ENCODE data around the gene FCAR. TPM values are rescaled to one million over a fixed set of nuclear protein-coding genes. Genes with fewer than 3 reads are reported as not detected.

FCAR gene
- total RNA-seq, 1 experiment from 2014 or later = not detected

GRCh38 chr19:54888239-54888638, 14.2 kb downstream of the FCAR start:
- DNase-seq (ENCODE audit: low read depth, low spot score) (no peak), ATAC-seq (no peak)
- Histone ChIP-seq H3K4me2 (ENCODE audit: low read length) (no peak overlapping the region), H3K4me3 (replicated peaks in 1 of 2; ENCODE audit: low read depth in 1 of 2, low read length in 2 of 2) (no peak overlapping the region), H3K27me3 (ENCODE audit: insufficient read depth, low read length) (no peaks in the 10 kb centered on the region), H2AFZ (ENCODE audit: low read depth, low read length, poor library complexity, severe bottlenecking) (no peak overlapping the region), H3K9me2 (ENCODE audit: insufficient read depth) (no peaks in the 10 kb centered on the region), H3K36me3 (ENCODE audit: control insufficient read depth in 1 of 2, insufficient read depth in 2 of 2, low read length in 2 of 2) (no peaks in the 10 kb centered on the region), H3K79me2 (ENCODE audit: insufficient read depth, low read length) (no peaks in the 10 kb centered on the region), H3K4me1 (ENCODE audit: control insufficient read depth in 1 of 2, insufficient read depth in 2 of 2, low read length in 2 of 2) (peaks cover 1 to 2% of the 10 kb centered on the region in 2 experiments; a peak in 3 of 4 replicates), H3K9me3 (ENCODE audit: control insufficient read depth in 1 of 2, insufficient read depth in 1 of 2, low read depth in 1 of 2, low read length in 2 of 2) (no peaks in the 10 kb centered on the region), H4K20me1 (ENCODE audit: insufficient read depth) (no peaks in the 10 kb centered on the region), H3K9ac (ENCODE audit: low read length) (no peak overlapping the region), H3K27ac (ENCODE audit: low read depth, low read length) (no peak overlapping the region)
- intact Hi-C loops (cut with micrococcal nuclease) = no loop called here
- ChIA-PET POLR2A (no interaction called here), CTCF (no interaction called here), RAD21 (ENCODE audit: low non-redundant PET in 1 of 2, low total read pairs in 2 of 2, uncharacterized antibody in 2 of 2, unreplicated experiment in 2 of 2) (no interaction called here)
- BruUV-seq (replicated peaks) = no TSS peak
- TF ChIP-seq TCF7L2 (IDR thresholded peaks at IDR 0.05; ENCODE audit: borderline replicate concordance, extremely low read depth, insufficient read depth, insufficient read length) (no peak), ZBTB33 (IDR thresholded peaks at IDR 0.05; ENCODE audit: extremely low read depth, insufficient replicate concordance, low read length) (no peak), CBX3 (IDR thresholded peaks at IDR 0.05; ENCODE audit: low read depth) (no peak), SP1 (IDR thresholded peaks at IDR 0.05; ENCODE audit: low read depth) (no peak), REST (IDR thresholded peaks at IDR 0.05; ENCODE audit: low read depth) (no peak), POLR2AphosphoS5 (IDR thresholded peaks at IDR 0.05; ENCODE audit: low read depth, low read length) (no peak), EZH2phosphoT487 (IDR thresholded peaks at IDR 0.05; ENCODE audit: borderline replicate concordance) (no peak)
